HEK293 (cell line): ENCODE results near the gene RPGR.

Experiments used
- BCL11A ChIP-seq: fragments of 450-650 bp; formaldehyde crosslinking; IDR thresholded peaks from 2 replicates; pipeline ENCODE4 v1.5.1; 2016; ENCODE audit warnings: low read depth, missing biosample characterization, missing genetic modification characterization
- EGR2 ChIP-seq: fragments of 450-650 bp; formaldehyde crosslinking; IDR thresholded peaks from 2 replicates; pipeline ENCODE4 v1.5.1; 2016; ENCODE audit warnings: low read depth, missing biosample characterization, missing genetic modification characterization
- KLF16 ChIP-seq: fragments of 450-650 bp; formaldehyde crosslinking; IDR thresholded peaks from 2 replicates; pipeline ENCODE4 v1.5.1; 2017; ENCODE audit warnings: missing biosample characterization, missing genetic modification characterization
- SETDB1 ChIP-seq: IDR thresholded peaks from one replicate; pipeline ENCODE4 v1.6.1; 2017; ENCODE audit warnings: mild to moderate bottlenecking, low read length, moderate library complexity, mixed read lengths; ENCODE audit not compliant: insufficient read length
- TCF7L2 ChIP-seq: IDR thresholded peaks from 2 replicates; pipeline ENCODE4 v1.6.1; 2011; ENCODE audit warnings: low read depth, mild to moderate bottlenecking, inconsistent platforms, low read length, moderate library complexity, borderline replicate concordance
- ZBTB1 ChIP-seq: fragments of 450-650 bp; formaldehyde crosslinking; IDR thresholded peaks from 2 replicates; pipeline ENCODE4 v1.5.1; 2016; ENCODE audit warnings: missing biosample characterization, missing genetic modification characterization
- ZBTB8A ChIP-seq: fragments of 450-650 bp; formaldehyde crosslinking; IDR thresholded peaks from 2 replicates; pipeline ENCODE4 v1.5.1; 2016; ENCODE audit warnings: missing biosample characterization, missing genetic modification characterization
- ZFP41 ChIP-seq: fragments of 450-650 bp; formaldehyde crosslinking; IDR thresholded peaks from 2 replicates; pipeline ENCODE4 v1.5.1; 2016; ENCODE audit warnings: missing biosample characterization, missing genetic modification characterization, borderline replicate concordance
- ZNF133 ChIP-seq: fragments of 450-650 bp; formaldehyde crosslinking; IDR thresholded peaks from 2 replicates; pipeline ENCODE4 v1.5.1; 2016; ENCODE audit warnings: missing biosample characterization, missing genetic modification characterization
- ZNF140 ChIP-seq: fragments of 450-650 bp; formaldehyde crosslinking; IDR thresholded peaks from 2 replicates; pipeline ENCODE4 v1.5.1; 2016; ENCODE audit warnings: missing biosample characterization, missing genetic modification characterization
- ZNF155 ChIP-seq: fragments of 450-650 bp; formaldehyde crosslinking; IDR thresholded peaks from 2 replicates; pipeline ENCODE4 v1.5.1; 2016; ENCODE audit warnings: missing biosample characterization, missing genetic modification characterization
- ZNF214 ChIP-seq: fragments of 450-650 bp; formaldehyde crosslinking; IDR thresholded peaks from 2 replicates; pipeline ENCODE4 v1.5.1; 2017; ENCODE audit warnings: missing biosample characterization, mild to moderate bottlenecking, missing genetic modification characterization, borderline replicate concordance
- ZNF221 ChIP-seq: fragments of 450-650 bp; formaldehyde crosslinking; IDR thresholded peaks from 2 replicates; pipeline ENCODE4 v1.5.1; 2017; ENCODE audit warnings: missing biosample characterization, missing genetic modification characterization, borderline replicate concordance
- ZNF223 ChIP-seq: fragments of 450-650 bp; formaldehyde crosslinking; IDR thresholded peaks from 2 replicates; pipeline ENCODE4 v1.5.1; 2016; ENCODE audit warnings: missing biosample characterization, missing genetic modification characterization
- ZNF302 ChIP-seq: fragments of 450-650 bp; formaldehyde crosslinking; IDR thresholded peaks from 2 replicates; pipeline ENCODE4 v1.5.1; 2016; ENCODE audit warnings: missing biosample characterization, missing genetic modification characterization, low read depth
- ZNF366 ChIP-seq: fragments of 450-650 bp; formaldehyde crosslinking; conservative IDR thresholded peaks from 2 replicates; pipeline ENCODE4 v1.5.1; 2016; ENCODE audit warnings: missing biosample characterization, missing genetic modification characterization
- ZNF423 ChIP-seq: fragments of 450-650 bp; formaldehyde crosslinking; IDR thresholded peaks from 2 replicates; pipeline ENCODE4 v1.5.1; 2016; ENCODE audit warnings: missing biosample characterization, missing genetic modification characterization
- ZNF426 ChIP-seq: fragments of 450-650 bp; formaldehyde crosslinking; IDR thresholded peaks from 2 replicates; pipeline ENCODE4 v1.5.1; 2017; ENCODE audit warnings: missing biosample characterization, missing genetic modification characterization, mild to moderate bottlenecking, inconsistent platforms, moderate library complexity
- ZNF544 ChIP-seq: fragments of 450-650 bp; formaldehyde crosslinking; IDR thresholded peaks from 2 replicates; pipeline ENCODE4 v1.5.0; 2017; ENCODE audit warnings: missing biosample characterization, missing genetic modification characterization
- ZNF596 ChIP-seq: fragments of 450-650 bp; IDR thresholded peaks from 2 replicates; pipeline ENCODE4 v1.5.0; 2018; ENCODE audit warnings: missing biosample characterization, mild to moderate bottlenecking, missing genetic modification characterization, moderate library complexity
- ZNF610 ChIP-seq: fragments of 450-650 bp; formaldehyde crosslinking; IDR thresholded peaks from 2 replicates; pipeline ENCODE4 v1.5.1; 2016; ENCODE audit warnings: missing biosample characterization, missing genetic modification characterization, borderline replicate concordance
- ZNF621 ChIP-seq: fragments of 450-650 bp; formaldehyde crosslinking; IDR thresholded peaks from 2 replicates; pipeline ENCODE4 v1.5.1; 2017; ENCODE audit warnings: missing biosample characterization, missing genetic modification characterization
- ZNF624 ChIP-seq: fragments of 450-650 bp; formaldehyde crosslinking; IDR thresholded peaks from 2 replicates; pipeline ENCODE4 v1.5.1; 2017; ENCODE audit warnings: missing biosample characterization, missing genetic modification characterization
- ZNF747 ChIP-seq: fragments of 450-650 bp; formaldehyde crosslinking; IDR thresholded peaks from 2 replicates; pipeline ENCODE4 v1.5.1; 2016; ENCODE audit warnings: missing biosample characterization, missing genetic modification characterization
- ZNF830 ChIP-seq: fragments of 450-650 bp; IDR thresholded peaks from 2 replicates; pipeline ENCODE4 v1.5.0; 2018; ENCODE audit warnings: missing biosample characterization, missing genetic modification characterization, low read depth, mild to moderate bottlenecking, moderate library complexity
- TF ChIP-seq, protein P1 (sequence below): fragments of 450-650 bp; formaldehyde crosslinking; IDR thresholded peaks from 2 replicates; pipeline ENCODE4 v1.5.1; 2017; ENCODE audit warnings: missing biosample characterization, missing genetic modification characterization
- TF ChIP-seq, protein P2 (sequence below): fragments of 450-650 bp; formaldehyde crosslinking; IDR thresholded peaks from 2 replicates; pipeline ENCODE4 v1.5.1; 2016; ENCODE audit warnings: missing biosample characterization, missing genetic modification characterization
- TF ChIP-seq, protein P3 (sequence below): fragments of 450-650 bp; formaldehyde crosslinking; IDR thresholded peaks from 2 replicates; pipeline ENCODE4 v1.5.0; 2017; ENCODE audit warnings: missing biosample characterization, missing genetic modification characterization, borderline replicate concordance
- TF ChIP-seq, protein P4 (sequence below): fragments of 450-650 bp; formaldehyde crosslinking; IDR thresholded peaks from 2 replicates; pipeline ENCODE4 v1.5.1; 2016; ENCODE audit warnings: missing biosample characterization, missing genetic modification characterization
- TF ChIP-seq, protein P5 (sequence below): fragments of 450-650 bp; formaldehyde crosslinking; IDR thresholded peaks from 2 replicates; pipeline ENCODE4 v1.5.1; 2016; ENCODE audit warnings: missing biosample characterization, missing genetic modification characterization, low read depth
- TF ChIP-seq, protein P6 (sequence below): fragments of 450-650 bp; formaldehyde crosslinking; IDR thresholded peaks from 2 replicates; pipeline ENCODE4 v1.5.1; 2017; ENCODE audit warnings: missing biosample characterization, missing genetic modification characterization

Gene RPGR

DNA sequence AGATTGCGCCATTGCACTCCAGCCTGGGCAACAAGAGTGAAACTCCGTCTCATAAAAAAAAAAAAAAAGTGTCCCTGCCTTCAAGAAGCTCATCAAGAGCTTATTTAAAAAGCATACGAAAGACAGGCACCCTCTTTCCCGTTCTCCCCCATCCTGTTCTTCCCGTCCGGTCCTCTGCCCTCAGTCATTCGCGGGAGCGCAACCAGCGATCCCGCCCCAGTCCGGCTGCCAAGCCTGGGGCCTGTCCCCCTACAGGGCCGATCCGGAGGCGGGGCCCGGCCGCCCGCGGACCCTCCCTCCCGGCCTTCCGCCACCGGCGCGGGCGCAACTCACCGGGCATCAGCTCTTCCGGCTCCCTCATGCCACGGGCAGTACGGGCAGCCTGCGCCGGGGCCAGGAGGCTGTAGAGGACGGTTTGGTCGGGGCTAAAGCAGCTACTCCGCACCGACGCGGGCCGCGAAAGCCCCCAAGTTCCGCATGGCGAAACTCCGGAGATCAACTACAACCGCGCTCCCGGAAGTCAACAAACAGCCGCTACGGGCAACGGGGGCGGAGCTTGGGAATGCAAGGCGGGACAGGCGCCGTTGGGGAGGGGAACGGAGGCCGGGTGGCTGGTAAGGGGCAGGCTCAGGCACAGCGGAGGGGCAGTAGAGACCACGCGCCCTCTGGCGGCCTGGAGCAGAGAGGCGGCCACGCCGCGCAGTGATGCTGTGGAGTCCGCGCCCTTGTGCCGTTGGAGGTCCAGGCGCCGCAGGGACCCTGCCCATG is at the start of gene RPGR (continued):
- TF ChIP-seq ZNF426 (tag by site-specific recombination) (no peak), SETDB1 (no peak), ZNF830 (tag by site-specific recombination) (no peak), EGR2 (tag by site-specific recombination) (peak; percentile 51), ZNF133 (no peak), BCL11A (tag by site-specific recombination) (no peak), ZNF596 (tag by site-specific recombination) (no peak), ZNF302 (tag by site-specific recombination) (no peak), ZNF214 (no peak), KLF16 (tag by site-specific recombination) (peak; percentile 76; the same call in 1 of the 2 replicates), ZNF155 (tag by site-specific recombination) (no peak), ZBTB1 (no peak), ZBTB8A (tag by site-specific recombination) (peak; percentile 77), ZNF221 (tag by site-specific recombination) (no peak), ZNF423 (tag by site-specific recombination) (no peak), ZNF140 (tag by site-specific recombination) (no peak), ZNF544 (no peak), ZFP41 (no peak), ZNF610 (no peak; the same call in none of the 2 replicates), ZNF747 (tag by site-specific recombination) (no peak), ZNF223 (tag by site-specific recombination) (no peak), ZNF624 (tag by site-specific recombination) (no peak), ZNF621 (tag by site-specific recombination) (no peak), ZNF366 (tag by site-specific recombination) (no peak), TCF7L2 (no peak)
- TF ChIP-seq, protein P1, sequence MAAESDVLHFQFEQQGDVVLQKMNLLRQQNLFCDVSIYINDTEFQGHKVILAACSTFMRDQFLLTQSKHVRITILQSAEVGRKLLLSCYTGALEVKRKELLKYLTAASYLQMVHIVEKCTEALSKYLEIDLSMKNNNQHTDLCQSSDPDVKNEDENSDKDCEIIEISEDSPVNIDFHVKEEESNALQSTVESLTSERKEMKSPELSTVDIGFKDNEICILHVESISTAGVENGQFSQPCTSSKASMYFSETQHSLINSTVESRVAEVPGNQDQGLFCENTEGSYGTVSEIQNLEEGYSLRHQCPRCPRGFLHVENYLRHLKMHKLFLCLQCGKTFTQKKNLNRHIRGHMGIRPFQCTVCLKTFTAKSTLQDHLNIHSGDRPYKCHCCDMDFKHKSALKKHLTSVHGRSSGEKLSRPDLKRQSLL (tag by site-specific recombination) = no peak
- TF ChIP-seq, protein P2, sequence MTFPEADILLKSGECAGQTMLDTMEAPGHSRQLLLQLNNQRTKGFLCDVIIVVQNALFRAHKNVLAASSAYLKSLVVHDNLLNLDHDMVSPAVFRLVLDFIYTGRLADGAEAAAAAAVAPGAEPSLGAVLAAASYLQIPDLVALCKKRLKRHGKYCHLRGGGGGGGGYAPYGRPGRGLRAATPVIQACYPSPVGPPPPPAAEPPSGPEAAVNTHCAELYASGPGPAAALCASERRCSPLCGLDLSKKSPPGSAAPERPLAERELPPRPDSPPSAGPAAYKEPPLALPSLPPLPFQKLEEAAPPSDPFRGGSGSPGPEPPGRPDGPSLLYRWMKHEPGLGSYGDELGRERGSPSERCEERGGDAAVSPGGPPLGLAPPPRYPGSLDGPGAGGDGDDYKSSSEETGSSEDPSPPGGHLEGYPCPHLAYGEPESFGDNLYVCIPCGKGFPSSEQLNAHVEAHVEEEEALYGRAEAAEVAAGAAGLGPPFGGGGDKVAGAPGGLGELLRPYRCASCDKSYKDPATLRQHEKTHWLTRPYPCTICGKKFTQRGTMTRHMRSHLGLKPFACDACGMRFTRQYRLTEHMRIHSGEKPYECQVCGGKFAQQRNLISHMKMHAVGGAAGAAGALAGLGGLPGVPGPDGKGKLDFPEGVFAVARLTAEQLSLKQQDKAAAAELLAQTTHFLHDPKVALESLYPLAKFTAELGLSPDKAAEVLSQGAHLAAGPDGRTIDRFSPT (tag by site-specific recombination) = peak; percentile 94
- TF ChIP-seq, protein P3, sequence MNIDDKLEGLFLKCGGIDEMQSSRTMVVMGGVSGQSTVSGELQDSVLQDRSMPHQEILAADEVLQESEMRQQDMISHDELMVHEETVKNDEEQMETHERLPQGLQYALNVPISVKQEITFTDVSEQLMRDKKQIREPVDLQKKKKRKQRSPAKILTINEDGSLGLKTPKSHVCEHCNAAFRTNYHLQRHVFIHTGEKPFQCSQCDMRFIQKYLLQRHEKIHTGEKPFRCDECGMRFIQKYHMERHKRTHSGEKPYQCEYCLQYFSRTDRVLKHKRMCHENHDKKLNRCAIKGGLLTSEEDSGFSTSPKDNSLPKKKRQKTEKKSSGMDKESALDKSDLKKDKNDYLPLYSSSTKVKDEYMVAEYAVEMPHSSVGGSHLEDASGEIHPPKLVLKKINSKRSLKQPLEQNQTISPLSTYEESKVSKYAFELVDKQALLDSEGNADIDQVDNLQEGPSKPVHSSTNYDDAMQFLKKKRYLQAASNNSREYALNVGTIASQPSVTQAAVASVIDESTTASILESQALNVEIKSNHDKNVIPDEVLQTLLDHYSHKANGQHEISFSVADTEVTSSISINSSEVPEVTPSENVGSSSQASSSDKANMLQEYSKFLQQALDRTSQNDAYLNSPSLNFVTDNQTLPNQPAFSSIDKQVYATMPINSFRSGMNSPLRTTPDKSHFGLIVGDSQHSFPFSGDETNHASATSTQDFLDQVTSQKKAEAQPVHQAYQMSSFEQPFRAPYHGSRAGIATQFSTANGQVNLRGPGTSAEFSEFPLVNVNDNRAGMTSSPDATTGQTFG (tag by site-specific recombination) = no peak
- TF ChIP-seq, protein P4, sequence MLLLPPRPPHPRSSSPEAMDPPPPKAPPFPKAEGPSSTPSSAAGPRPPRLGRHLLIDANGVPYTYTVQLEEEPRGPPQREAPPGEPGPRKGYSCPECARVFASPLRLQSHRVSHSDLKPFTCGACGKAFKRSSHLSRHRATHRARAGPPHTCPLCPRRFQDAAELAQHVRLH = no peak
- TF ChIP-seq, protein P5, sequence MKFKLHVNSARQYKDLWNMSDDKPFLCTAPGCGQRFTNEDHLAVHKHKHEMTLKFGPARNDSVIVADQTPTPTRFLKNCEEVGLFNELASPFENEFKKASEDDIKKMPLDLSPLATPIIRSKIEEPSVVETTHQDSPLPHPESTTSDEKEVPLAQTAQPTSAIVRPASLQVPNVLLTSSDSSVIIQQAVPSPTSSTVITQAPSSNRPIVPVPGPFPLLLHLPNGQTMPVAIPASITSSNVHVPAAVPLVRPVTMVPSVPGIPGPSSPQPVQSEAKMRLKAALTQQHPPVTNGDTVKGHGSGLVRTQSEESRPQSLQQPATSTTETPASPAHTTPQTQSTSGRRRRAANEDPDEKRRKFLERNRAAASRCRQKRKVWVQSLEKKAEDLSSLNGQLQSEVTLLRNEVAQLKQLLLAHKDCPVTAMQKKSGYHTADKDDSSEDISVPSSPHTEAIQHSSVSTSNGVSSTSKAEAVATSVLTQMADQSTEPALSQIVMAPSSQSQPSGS = no peak
- TF ChIP-seq, protein P6, sequence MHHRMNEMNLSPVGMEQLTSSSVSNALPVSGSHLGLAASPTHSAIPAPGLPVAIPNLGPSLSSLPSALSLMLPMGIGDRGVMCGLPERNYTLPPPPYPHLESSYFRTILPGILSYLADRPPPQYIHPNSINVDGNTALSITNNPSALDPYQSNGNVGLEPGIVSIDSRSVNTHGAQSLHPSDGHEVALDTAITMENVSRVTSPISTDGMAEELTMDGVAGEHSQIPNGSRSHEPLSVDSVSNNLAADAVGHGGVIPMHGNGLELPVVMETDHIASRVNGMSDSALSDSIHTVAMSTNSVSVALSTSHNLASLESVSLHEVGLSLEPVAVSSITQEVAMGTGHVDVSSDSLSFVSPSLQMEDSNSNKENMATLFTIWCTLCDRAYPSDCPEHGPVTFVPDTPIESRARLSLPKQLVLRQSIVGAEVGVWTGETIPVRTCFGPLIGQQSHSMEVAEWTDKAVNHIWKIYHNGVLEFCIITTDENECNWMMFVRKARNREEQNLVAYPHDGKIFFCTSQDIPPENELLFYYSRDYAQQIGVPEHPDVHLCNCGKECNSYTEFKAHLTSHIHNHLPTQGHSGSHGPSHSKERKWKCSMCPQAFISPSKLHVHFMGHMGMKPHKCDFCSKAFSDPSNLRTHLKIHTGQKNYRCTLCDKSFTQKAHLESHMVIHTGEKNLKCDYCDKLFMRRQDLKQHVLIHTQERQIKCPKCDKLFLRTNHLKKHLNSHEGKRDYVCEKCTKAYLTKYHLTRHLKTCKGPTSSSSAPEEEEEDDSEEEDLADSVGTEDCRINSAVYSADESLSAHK = peak; percentile 13; the same call in 1 of the 2 replicates
